Upper lobe of left lung (tissue), 6 donors: ENCODE measurements around the gene BOLA2B. TPM values are rescaled to one million over a fixed set of nuclear protein-coding genes. Genes with fewer than 3 reads are reported as not detected.
"Not testable (repeated sequence)": the region's sequence is repeated elsewhere in the genome, so short reads cannot be mapped to it uniquely, and the experiment has no call there.

Experiments used
- ATAC-seq, 2 donors: fragments of 200-7000 bp; cut with Tn5 transposase; one replicate each; pipeline ENCODE4 v1.9.1; 2022; ENCODE audit warnings: mild to moderate bottlenecking in 2 of 2, moderate library complexity in 2 of 2; ENCODE audit not compliant: low FRiP score in 2 of 2
- DNase-seq, 2 donors: peaks; one replicate each; pipeline ENCODE4 v3.0.0-alpha.2; 2019 to 2020
- H3K27ac ChIP-seq, 4 donors: fragments of 200-600 bp; sonication (generic); one replicate each; pipeline ENCODE4 v1.5.1; 2016 to 2019
- H3K27me3 ChIP-seq, 4 donors: fragments of 200-600 bp; sonication (generic); one replicate each; pipeline ENCODE4 v1.5.1; 2017 to 2019
- H3K36me3 ChIP-seq, 4 donors: fragments of 200-600 bp; sonication (generic); one replicate each; pipeline ENCODE4 v1.5.1; 2016 to 2019
- H3K4me1 ChIP-seq, 4 donors: fragments of 200-600 bp; sonication (generic); one replicate each; pipeline ENCODE4 v1.5.1; 2018 to 2019
- H3K4me3 ChIP-seq, 4 donors: fragments of 200-600 bp; sonication (generic); one replicate each; pipeline ENCODE4 v1.5.1; 2017 to 2019; ENCODE audit warnings: mild to moderate bottlenecking in 2 of 4, moderate library complexity in 1 of 4
- H3K9me3 ChIP-seq, 4 donors: fragments of 200-600 bp; sonication (generic); one replicate each; pipeline ENCODE4 v1.5.1; 2018 to 2019
- CTCF ChIP-seq, 6 experiments: fragments of 450-650 bp in 4 of 6; fragments of 200-600 bp in 2 of 6; sonication (generic) in 2 of 6; IDR thresholded peaks; one replicate each; pipeline ENCODE4 v1.5.1; 2016 to 2019; ENCODE audit warnings: antibody characterized with exemption in 6 of 6
- EP300 ChIP-seq, 4 donors: sonication (generic); formaldehyde crosslinking; IDR thresholded peaks; one replicate each; pipeline ENCODE4 v1.5.1; 2017; ENCODE audit warnings: antibody characterized with exemption in 4 of 4, control low read depth in 2 of 4
- POLR2A ChIP-seq, 4 donors: fragments of 450-650 bp; IDR thresholded peaks; one replicate each; pipeline ENCODE4 v1.5.1; 2016 to 2017; ENCODE audit warnings: antibody characterized with exemption in 4 of 4, mild to moderate bottlenecking in 2 of 4
- POLR2AphosphoS5 ChIP-seq, 2 donors: sonication (generic); formaldehyde crosslinking; IDR thresholded peaks; one replicate each; pipeline ENCODE4 v1.5.1; 2017; ENCODE audit warnings: antibody characterized with exemption in 2 of 2
- WGBS, 2 donors: methylation state at CpG; one replicate each; pipeline ENCODE4 v1.1.5; 2017 to 2018; 5-methylcytosine and 5-hydroxymethylcytosine counted together
- total RNA-seq, 6 donors: library from RNA; depleted of rRNA in 4 of 6; stranded (reverse); fragments of >200 nt in 4 of 6; gene quantifications; one replicate each; pipeline versions ENCODE4 v1.1.0 to v1.2.1, GENCODE V29; 2016 to 2021
- donor health status: DM: no; HTN: no; CAD: no; lungs with moderate emphysema.
- donor health status: DM: no; HTN: yes; CAD: no; lungs with severe emphysema.

Gene BOLA2B
- total RNA-seq, 6 donors from 2014 or later = 58.0 to 173 (median 100) TPM

DNA sequence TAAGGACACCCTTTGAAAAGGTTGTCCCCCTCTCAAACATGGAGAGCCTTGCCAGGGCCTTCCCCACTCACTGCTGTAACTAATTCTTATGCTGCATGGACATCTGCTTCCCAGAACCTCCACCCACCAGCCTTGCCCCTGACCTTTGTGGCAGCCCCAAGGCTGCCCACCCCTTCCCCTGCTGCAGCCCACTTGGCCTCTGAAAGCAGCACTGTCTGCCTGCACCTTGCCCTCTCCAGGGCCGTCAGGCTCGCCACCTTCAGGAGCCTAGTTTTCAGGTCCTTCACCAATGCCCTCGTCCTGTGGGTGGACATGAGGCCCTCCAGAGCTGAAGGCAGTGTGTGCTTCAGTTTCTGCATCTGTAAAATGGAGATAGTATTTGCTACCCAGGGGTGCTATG, 12.7 kb downstream of the BOLA2B start:
- WGBS, 2 donors = 90% methylated on average over 3 of the region's 3 CpGs; no CpG with 5 or more reads in 1 of the 2 donors
- Histone ChIP-seq H3K9me3 (no peaks in the 10 kb centered on the region), H3K27ac (no peak overlapping the region), H3K4me3 (no peak overlapping the region), H3K36me3 (no peaks in the 10 kb centered on the region), H3K4me1 (peaks cover 0 to 26% (median 8%) of the 10 kb centered on the region in 4 donors), H3K27me3 (no peaks in the 10 kb centered on the region)
- no peak for DNase-seq
- no peak for TF ChIP-seq EP300 (IDR thresholded peaks at IDR 0.05)
- TF ChIP-seq POLR2AphosphoS5 (IDR thresholded peaks at IDR 0.05) = no peak
- no peak for TF ChIP-seq CTCF (IDR thresholded peaks at IDR 0.05)
- no peak for TF ChIP-seq POLR2A (IDR thresholded peaks at IDR 0.05)
- ATAC-seq = no peak

- Histone ChIP-seq H3K27ac (no peak overlapping the region), H3K4me1 (peaks cover 0 to 23% (median 8%) of the 10 kb centered on the region in 4 donors), H3K36me3 (no peaks in the 10 kb centered on the region), H3K4me3 (no peak overlapping the region), H3K27me3 (no peaks in the 10 kb centered on the region), H3K9me3 (no peaks in the 10 kb centered on the region)
- DNase-seq = no peak
- 87 to 94% methylated on average over 9 of the region's 9 CpGs for WGBS, 2 donors
- no peak for ATAC-seq
- TF ChIP-seq POLR2A (IDR thresholded peaks at IDR 0.05) (no peak), CTCF (IDR thresholded peaks at IDR 0.05) (no peak), POLR2AphosphoS5 (IDR thresholded peaks at IDR 0.05) (no peak), EP300 (IDR thresholded peaks at IDR 0.05) (no peak)
Observed at GRCh38 chr16:30179931-30180330, 13.5 kb downstream of the BOLA2B start.

- Histone ChIP-seq H3K36me3 (no peaks in the 10 kb centered on the region), H3K4me1 (peaks cover 0 to 16% (median 8%) of the 10 kb centered on the region in 4 donors), H3K27me3 (no peaks in the 10 kb centered on the region), H3K4me3 (no peak overlapping the region), H3K9me3 (no peaks in the 10 kb centered on the region), H3K27ac (no peak overlapping the region)
- 93 to 94% methylated on average over 4 of the region's 4 CpGs for WGBS, 2 donors
- no peak for TF ChIP-seq CTCF (IDR thresholded peaks at IDR 0.05)
- TF ChIP-seq POLR2A (IDR thresholded peaks at IDR 0.05) = no peak
- TF ChIP-seq POLR2AphosphoS5 (IDR thresholded peaks at IDR 0.05) = no peak
- TF ChIP-seq EP300 (IDR thresholded peaks at IDR 0.05) = no peak
- DNase-seq (no peak), ATAC-seq (no peak)
Observed at GRCh38 chr16:30179195-30179594, 14.3 kb downstream of the BOLA2B start.

- ATAC-seq, H3K36me3 ChIP-seq, H3K4me1 ChIP-seq, H3K4me3 ChIP-seq, H3K27me3 ChIP-seq, H3K9me3 ChIP-seq, H3K27ac ChIP-seq: not testable (repeated sequence)
- peak in 1 of 2 donors; percentile 63 for DNase-seq
- WGBS, 2 donors = 66 to 68% methylated on average over 6 of the region's 6 CpGs
Observed at GRCh38 chr16:30176876-30177275, 16.6 kb downstream of the BOLA2B start.

- H3K27ac ChIP-seq = no peak overlapping the region
- H3K4me1 ChIP-seq = no peaks in the 10 kb centered on the region
- H3K9me3 ChIP-seq = no peaks in the 10 kb centered on the region
- DNase-seq = no peak
- WGBS, 2 donors = 82 to 83% methylated on average over 7 of the region's 7 CpGs
- TF ChIP-seq POLR2AphosphoS5 (IDR thresholded peaks at IDR 0.05) (no peak), EP300 (IDR thresholded peaks at IDR 0.05) (no peak), CTCF (IDR thresholded peaks at IDR 0.05) (no peak), POLR2A (IDR thresholded peaks at IDR 0.05) (no peak)
- no peaks in the 10 kb centered on the region for H3K27me3 ChIP-seq
- no peak for ATAC-seq
- H3K4me3 ChIP-seq = no peak overlapping the region
- H3K36me3 ChIP-seq = no peaks in the 10 kb centered on the region
Observed at GRCh38 chr16:30173054-30173453, 20.4 kb downstream of the BOLA2B start.

- H3K4me1 ChIP-seq = peaks cover 0 to 10% (median 0%) of the 10 kb centered on the region in 4 donors
- not testable (repeated sequence) for H3K27me3 ChIP-seq, H3K9me3 ChIP-seq, H3K27ac ChIP-seq, H3K4me3 ChIP-seq, ATAC-seq, DNase-seq, H3K36me3 ChIP-seq
- no CpG with 5 or more reads among the region's 31 CpGs for WGBS, 2 donors
Observed at GRCh38 chr16:30170145-30170544, 23.3 kb downstream of the BOLA2B start.

- H3K9me3 ChIP-seq, H3K27ac ChIP-seq, H3K4me3 ChIP-seq, H3K27me3 ChIP-seq, H3K36me3 ChIP-seq, ATAC-seq: not testable (repeated sequence)
- peak in 1 of 2 donors; percentile 41 for DNase-seq
- no CpG with 5 or more reads among the region's 38 CpGs for WGBS, 2 donors
- H3K4me1 ChIP-seq = peaks cover 0 to 10% (median 0%) of the 10 kb centered on the region in 4 donors
Observed at GRCh38 chr16:30169416-30169815, 24.1 kb downstream of the BOLA2B start.

- not testable (repeated sequence) for H3K27me3 ChIP-seq, H3K9me3 ChIP-seq, ATAC-seq, DNase-seq, H3K36me3 ChIP-seq, H3K4me3 ChIP-seq, H3K27ac ChIP-seq
- H3K4me1 ChIP-seq = peaks cover 0 to 10% (median 0%) of the 10 kb centered on the region in 4 donors
- WGBS, 2 donors = 97% methylated on average over 9 of the region's 29 CpGs; no CpG with 5 or more reads in 1 of the 2 donors
Observed at GRCh38 chr16:30168746-30169145, 24.7 kb downstream of the BOLA2B start.
